GM10266 (cell line): ENCODE measurements around the gene PIK3R3.

Source experiments
- DNase-seq: peaks from one replicate; pipeline ENCODE4 v3.0.0; 2012; ENCODE audit errors: extremely low spot score
- CTCF ChIP-seq: IDR thresholded peaks from 2 replicates; pipeline ENCODE4 v1.5.1; 2012; ENCODE audit warnings: mild to moderate bottlenecking, low read depth; ENCODE audit not compliant: control insufficient read depth, insufficient read depth; ENCODE audit errors: missing control alignments

PIK3R3 gene

DNA sequence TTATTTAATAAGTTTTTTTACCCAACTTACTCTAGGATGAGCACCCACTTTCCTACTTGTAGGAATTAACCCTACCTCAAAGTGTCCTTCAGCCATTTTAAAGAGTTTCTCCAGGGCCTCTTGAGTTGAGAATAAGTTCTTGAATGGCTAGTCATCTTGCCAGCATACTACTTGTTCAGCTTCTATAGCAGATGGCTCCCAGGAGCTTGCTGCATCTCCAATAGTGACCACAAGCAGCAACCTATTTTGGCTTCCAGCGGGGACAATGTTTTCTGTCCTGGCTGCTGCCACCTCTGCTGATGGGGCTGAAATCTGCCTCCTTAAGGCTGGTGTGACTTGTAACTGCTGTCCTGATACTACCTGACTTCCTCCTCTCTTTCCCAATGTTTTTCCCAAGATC is 20.8 kb upstream of the PIK3R3 start:
- no peak for DNase-seq
- TF ChIP-seq CTCF, result no peak

DNA sequence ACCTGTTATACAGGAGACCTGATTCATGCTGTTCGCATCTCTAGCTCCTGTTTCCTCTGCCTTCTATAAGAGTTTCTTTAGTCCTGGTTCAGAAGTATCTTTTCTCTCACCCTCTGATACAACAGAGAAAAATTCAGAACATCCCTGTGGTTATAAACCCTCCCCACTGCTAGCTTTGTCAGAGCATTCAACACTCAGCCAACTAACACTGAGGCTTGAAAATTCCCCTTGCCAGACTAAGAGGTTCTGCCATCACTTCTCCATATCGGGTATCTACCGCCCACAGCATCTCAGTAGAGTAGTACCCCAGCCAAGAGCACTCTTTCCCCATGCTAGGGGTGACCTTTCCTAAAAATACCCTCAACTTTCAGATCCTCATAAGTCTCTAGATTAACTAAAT is 19.6 kb upstream of the PIK3R3 start:
- DNase-seq, result no peak
- TF ChIP-seq CTCF, result no peak

DNA sequence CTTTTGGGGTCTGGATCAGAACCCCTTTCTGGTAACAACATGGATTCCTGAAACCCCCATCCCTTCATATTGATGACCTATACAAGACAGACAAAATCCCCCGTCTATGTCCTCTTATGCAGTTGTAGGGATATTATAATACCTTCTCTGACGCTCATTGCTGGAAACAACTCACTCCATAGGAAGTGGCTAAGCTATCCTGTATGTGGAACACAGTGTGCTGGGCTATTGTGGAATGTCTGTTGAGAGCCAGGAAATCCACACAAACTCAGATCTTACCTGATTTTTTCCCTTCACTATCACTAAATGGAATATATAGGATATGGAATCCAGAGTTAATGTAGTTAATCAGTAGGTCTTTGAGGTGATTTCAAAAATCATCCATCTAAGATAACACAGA is 17.7 kb upstream of the PIK3R3 start:
- DNase-seq, result no peak
- no peak for TF ChIP-seq CTCF

- TF ChIP-seq CTCF, result no peak
- DNase-seq, result no peak
Observed at GRCh38 chr1:46148318-46148717, 15.9 kb upstream of the PIK3R3 start.

DNA sequence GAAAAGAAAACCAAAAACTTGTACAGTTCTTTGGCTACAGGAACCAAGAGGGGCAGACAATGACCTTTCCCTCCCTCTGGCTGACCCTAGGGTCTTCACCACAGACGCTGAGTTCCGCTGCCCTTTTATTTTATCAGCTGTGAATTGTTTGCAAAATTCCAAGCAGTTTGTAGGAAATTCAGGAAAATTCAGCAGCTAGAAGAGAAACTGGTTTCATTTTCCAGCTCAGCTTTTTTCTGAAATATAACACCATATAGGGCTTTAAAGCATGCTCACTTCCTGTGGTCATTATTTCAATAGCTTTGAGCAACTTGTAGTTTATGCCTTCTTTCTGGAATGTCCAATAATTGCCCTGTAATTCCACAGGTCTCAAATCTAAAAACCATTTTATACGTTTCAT is 5.5 kb upstream of the PIK3R3 start:
- no peak for DNase-seq
- TF ChIP-seq CTCF, result no peak

DNA sequence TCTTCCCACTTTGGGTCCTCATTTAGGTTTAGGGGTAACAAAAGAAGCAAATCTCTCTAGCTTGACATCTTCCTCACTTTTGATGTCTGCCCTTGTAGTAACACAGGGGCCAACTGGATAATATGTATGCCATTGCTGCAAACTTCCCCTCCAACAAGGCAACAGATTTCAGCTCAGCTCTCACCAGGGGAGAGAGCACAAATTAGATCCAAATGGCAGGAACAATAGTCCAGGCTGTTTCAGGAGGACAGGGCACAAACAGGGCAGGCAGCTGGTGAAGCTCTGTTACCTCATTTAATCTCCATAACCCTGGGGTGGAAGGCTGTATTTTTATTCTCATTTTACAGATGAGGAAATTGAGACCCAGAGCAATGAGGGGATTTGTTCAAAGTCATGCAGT is 4.3 kb upstream of the PIK3R3 start:
- no peak for DNase-seq
- TF ChIP-seq CTCF, result no peak

DNA sequence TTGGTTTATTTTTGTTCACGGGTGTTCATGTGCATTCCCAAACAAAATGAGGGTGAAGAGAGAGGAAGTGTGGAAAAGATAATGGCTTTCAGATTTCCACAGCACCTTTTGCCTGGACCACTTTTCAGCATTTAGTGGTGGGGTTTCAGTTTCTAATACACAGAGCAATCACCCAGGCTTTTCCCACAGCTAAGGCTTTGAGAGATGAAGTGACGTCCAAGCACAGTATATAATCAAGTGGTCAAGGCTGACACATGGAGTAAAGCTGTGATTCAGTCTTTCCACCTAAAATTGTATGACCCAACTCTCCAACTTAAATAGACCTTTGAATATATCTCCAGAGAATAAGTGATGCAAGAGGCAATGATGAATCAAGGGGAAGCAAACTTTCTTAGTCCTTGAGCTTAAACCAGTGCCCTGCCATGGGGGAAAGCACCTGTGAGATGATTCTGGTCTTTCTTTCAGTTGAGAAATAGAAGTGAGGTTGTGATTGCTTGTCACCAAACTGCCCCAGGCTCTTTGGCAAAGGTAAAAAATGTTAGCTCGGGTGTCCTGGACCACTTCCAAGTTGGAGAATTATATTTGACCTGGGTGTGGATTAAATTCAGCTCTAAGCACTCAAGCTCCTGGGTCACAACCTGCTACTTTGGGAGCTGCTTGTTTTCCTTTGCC is 2.4 kb upstream of the PIK3R3 start:
- peak; percentile 40 for DNase-seq
- no peak for TF ChIP-seq CTCF
